ENCODE measurements around the gene CDH23. TPM values are rescaled to one million over a fixed set of nuclear protein-coding genes. Genes with fewer than 3 reads are reported as not detected.

Gene CDH23
- total and polyA plus RNA-seq, 2 donors (not counting 1 experiment from before 2014, with no cell fraction given) = 0.37 to 0.89 TPM

DNA sequence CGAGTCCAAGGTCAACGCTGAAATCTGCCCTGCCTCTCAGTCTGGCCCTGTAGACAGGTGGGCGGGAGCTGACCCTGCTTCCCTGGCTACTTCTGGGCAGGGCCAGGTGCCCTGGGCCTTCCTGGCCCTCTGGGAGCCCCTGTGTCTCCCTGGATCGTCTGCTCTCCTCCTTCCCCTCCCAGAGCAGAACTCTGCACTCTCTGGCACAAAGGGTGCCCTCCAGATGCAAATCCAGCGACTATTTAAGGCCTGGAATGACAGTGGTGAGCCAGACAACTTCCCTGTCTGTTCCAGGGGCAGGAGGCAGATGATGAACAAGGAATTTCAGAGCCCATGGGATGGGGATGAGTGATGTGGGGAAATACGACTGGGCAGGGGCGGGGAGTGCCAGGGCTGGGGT lies 259.5 kb downstream of the CDH23 start:
- Histone ChIP-seq H3K4me1 (ENCODE audit: control insufficient read depth in 2 of 2, insufficient read depth in 2 of 2, low read length in 2 of 2) (peaks cover 0 to 4% of the 10 kb centered on the region in 2 donors), H3K27ac (ENCODE audit: low read length in 2 of 2) (no peak overlapping the region), H3K9me3 (ENCODE audit: control extremely low read depth in 1 of 3, control insufficient read depth in 2 of 3, insufficient read depth in 1 of 3, low read length in 2 of 3) (peaks cover 0 to 11% (median 10%) of the 10 kb centered on the region in 3 donors), H3K36me3 (replicated peaks in 1 of 2; ENCODE audit: control extremely low read depth in 1 of 2, control insufficient read depth in 1 of 2, extremely low read depth in 1 of 2, insufficient read depth in 2 of 2, low read length in 1 of 2) (no peaks in the 10 kb centered on the region), H3K79me2 (ENCODE audit: control insufficient read depth, insufficient read depth, low read length) (no peaks in the 10 kb centered on the region), H4K20me1 (ENCODE audit: control insufficient read depth, insufficient read depth, low read length, poor library complexity, severe bottlenecking) (no peaks in the 10 kb centered on the region), H3K4me3 (ENCODE audit: control extremely low read depth in 1 of 5, extremely low read depth in 1 of 5, insufficient read depth in 1 of 5, low read depth in 2 of 5, low read length in 4 of 5) (no peak overlapping the region), H3K4me2 (replicated peaks; ENCODE audit: low read depth, low read length, poor library complexity, severe bottlenecking) (no peak overlapping the region), H2AFZ (ENCODE audit: insufficient read depth, low read depth, low read length, poor library complexity, severe bottlenecking) (no peak overlapping the region), H3K9ac (ENCODE audit: low read length) (no peak overlapping the region), H3K27me3 (replicated peaks in 1 of 4; ENCODE audit: control extremely low read depth in 1 of 4, control insufficient read depth in 3 of 4, insufficient read depth in 4 of 4, low read length in 3 of 4) (no peaks in the 10 kb centered on the region)
- no peak overlapping the region for H3K27ac Mint-ChIP-seq
- no peak for TF ChIP-seq EZH2 (IDR thresholded peaks at IDR 0.05; ENCODE audit: borderline replicate concordance, insufficient read depth, low read depth, low read length, poor library complexity, severe bottlenecking)
- TF ChIP-seq, protein P1, sequence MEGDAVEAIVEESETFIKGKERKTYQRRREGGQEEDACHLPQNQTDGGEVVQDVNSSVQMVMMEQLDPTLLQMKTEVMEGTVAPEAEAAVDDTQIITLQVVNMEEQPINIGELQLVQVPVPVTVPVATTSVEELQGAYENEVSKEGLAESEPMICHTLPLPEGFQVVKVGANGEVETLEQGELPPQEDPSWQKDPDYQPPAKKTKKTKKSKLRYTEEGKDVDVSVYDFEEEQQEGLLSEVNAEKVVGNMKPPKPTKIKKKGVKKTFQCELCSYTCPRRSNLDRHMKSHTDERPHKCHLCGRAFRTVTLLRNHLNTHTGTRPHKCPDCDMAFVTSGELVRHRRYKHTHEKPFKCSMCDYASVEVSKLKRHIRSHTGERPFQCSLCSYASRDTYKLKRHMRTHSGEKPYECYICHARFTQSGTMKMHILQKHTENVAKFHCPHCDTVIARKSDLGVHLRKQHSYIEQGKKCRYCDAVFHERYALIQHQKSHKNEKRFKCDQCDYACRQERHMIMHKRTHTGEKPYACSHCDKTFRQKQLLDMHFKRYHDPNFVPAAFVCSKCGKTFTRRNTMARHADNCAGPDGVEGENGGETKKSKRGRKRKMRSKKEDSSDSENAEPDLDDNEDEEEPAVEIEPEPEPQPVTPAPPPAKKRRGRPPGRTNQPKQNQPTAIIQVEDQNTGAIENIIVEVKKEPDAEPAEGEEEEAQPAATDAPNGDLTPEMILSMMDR (IDR thresholded peaks at IDR 0.05) = no peak
- no peaks in the 10 kb centered on the region for H3K27me3 Mint-ChIP-seq
- no peaks in the 10 kb centered on the region for H3K9me3 Mint-ChIP-seq (ENCODE audit: insufficient read depth)
- CTCF ChIA-PET = no interaction called here
- H3K4me3 Mint-ChIP-seq = no peak overlapping the region
- ATAC-seq (ENCODE audit: low read depth) = no peak
- 95% methylated on average over 7 of the region's 7 CpGs for WGBS (ENCODE audit: insufficient coverage)
- DNase-seq = no peak
- POLR2A ChIA-PET = no interaction called here
- intact Hi-C loops (cut with micrococcal nuclease) = no loop called here
- H3K4me1 Mint-ChIP-seq = peaks cover 2% of the 10 kb centered on the region

DNA sequence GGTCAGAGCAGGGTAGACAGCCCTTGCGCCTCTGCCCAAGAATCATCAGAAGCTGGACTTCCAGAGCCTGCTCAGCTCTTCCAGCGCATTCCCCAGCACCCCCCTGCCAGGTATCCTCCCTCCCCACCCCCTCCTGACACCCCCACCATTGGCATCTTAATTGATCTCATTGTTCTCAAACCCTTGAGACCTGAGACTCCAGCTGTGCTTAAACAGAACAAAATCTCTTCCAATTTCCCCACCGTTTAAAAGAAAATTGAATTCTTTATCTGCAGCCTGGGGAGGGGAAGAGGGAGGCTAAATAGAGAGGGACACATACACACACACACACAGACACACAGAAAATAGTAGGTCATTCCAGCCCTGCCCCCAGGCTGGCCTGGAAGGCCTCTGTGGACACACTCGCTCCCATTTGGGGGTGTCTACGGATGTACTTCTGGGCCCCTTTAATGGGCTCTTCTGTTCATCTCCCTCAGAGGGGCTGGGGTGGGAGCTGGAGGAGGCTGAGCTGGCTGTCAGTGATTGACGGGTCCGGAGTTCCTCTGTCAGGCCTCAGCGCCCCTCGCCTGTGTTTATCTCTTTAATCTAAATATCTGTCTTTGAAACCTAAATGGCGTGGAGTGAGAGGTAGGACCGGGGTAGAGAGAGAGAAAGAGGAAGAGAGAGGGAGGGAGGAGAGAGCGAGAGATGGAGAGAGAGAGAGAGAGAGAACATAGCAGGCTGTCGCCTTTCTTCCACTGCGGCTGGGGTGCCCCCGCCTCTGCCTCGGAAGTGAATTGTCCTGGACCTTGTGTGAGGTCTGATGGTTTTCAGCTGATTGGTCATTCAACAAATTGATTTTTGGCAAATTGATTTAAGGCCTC lies 261.1 kb downstream of the CDH23 start:
- Histone ChIP-seq H4K20me1 (ENCODE audit: control insufficient read depth, insufficient read depth, low read length, poor library complexity, severe bottlenecking) (no peaks in the 10 kb centered on the region), H3K9me3 (ENCODE audit: control extremely low read depth in 1 of 3, control insufficient read depth in 2 of 3, insufficient read depth in 1 of 3, low read length in 2 of 3) (peaks cover 0 to 11% (median 10%) of the 10 kb centered on the region in 3 donors), H3K27me3 (replicated peaks in 1 of 4; ENCODE audit: control extremely low read depth in 1 of 4, control insufficient read depth in 3 of 4, insufficient read depth in 4 of 4, low read length in 3 of 4) (no peaks in the 10 kb centered on the region), H3K4me2 (replicated peaks; ENCODE audit: low read depth, low read length, poor library complexity, severe bottlenecking) (no peak overlapping the region), H3K9ac (ENCODE audit: low read length) (no peak overlapping the region), H3K4me1 (ENCODE audit: control insufficient read depth in 2 of 2, insufficient read depth in 2 of 2, low read length in 2 of 2) (peaks cover 0 to 4% of the 10 kb centered on the region in 2 donors), H3K79me2 (ENCODE audit: control insufficient read depth, insufficient read depth, low read length) (no peaks in the 10 kb centered on the region), H3K36me3 (replicated peaks in 1 of 2; ENCODE audit: control extremely low read depth in 1 of 2, control insufficient read depth in 1 of 2, extremely low read depth in 1 of 2, insufficient read depth in 2 of 2, low read length in 1 of 2) (no peaks in the 10 kb centered on the region), H3K27ac (ENCODE audit: low read length in 2 of 2) (no peak overlapping the region), H2AFZ (ENCODE audit: insufficient read depth, low read depth, low read length, poor library complexity, severe bottlenecking) (no peak overlapping the region), H3K4me3 (ENCODE audit: control extremely low read depth in 1 of 5, extremely low read depth in 1 of 5, insufficient read depth in 1 of 5, low read depth in 2 of 5, low read length in 4 of 5) (no peak overlapping the region)
- ChIA-PET CTCF (no interaction called here), POLR2A (no interaction called here)
- H3K4me3 Mint-ChIP-seq = no peak overlapping the region
- WGBS (ENCODE audit: insufficient coverage) = 81% methylated on average over 10 of the region's 16 CpGs
- H3K27me3 Mint-ChIP-seq = no peaks in the 10 kb centered on the region
- ATAC-seq (ENCODE audit: low read depth) (no peak), DNase-seq (no peak)
- no peak overlapping the region for H3K27ac Mint-ChIP-seq
- peaks cover 2% of the 10 kb centered on the region for H3K4me1 Mint-ChIP-seq
- intact Hi-C loops (cut with micrococcal nuclease) = no loop called here
- TF ChIP-seq, protein P1 (IDR thresholded peaks at IDR 0.05) = no peak
- no peak for TF ChIP-seq EZH2 (IDR thresholded peaks at IDR 0.05; ENCODE audit: borderline replicate concordance, insufficient read depth, low read depth, low read length, poor library complexity, severe bottlenecking)
- H3K9me3 Mint-ChIP-seq (ENCODE audit: insufficient read depth) = no peaks in the 10 kb centered on the region
